C4-2B (cell line): ENCODE measurements around the gene PIGK.
A peak's percentile ranks its signal among the peaks of the same experiment; 100 is the strongest.

Experiments used
- H3K27ac ChIP-seq: fragments of 450-650 bp; 2 replicates; pipeline ENCODE4 v1.5.1; 2017
- CTCF ChIP-seq: fragments of 450-650 bp; conservative IDR thresholded peaks from 2 replicates; pipeline ENCODE4 v1.5.1; 2017; ENCODE audit warnings: mild to moderate bottlenecking
- ZFX ChIP-seq: fragments of 450-650 bp; IDR thresholded peaks from 2 replicates; pipeline ENCODE4 v1.6.1; 2017

The PIGK gene

GRCh38 chr1:77219166-77219887 lies at the start of gene PIGK:
PIGK (minus strand) TSS chr1:77219430; CDS start chr1:77219402, 28 bp downstream.
- TF ChIP-seq ZFX (no peak), CTCF (peak; percentile 11; the same call in 1 of the 2 replicates)
- peak within 1 kb of the TSS; percentile 82 for H3K27ac ChIP-seq

- TF ChIP-seq ZFX (no peak), CTCF (no peak)
- H3K27ac ChIP-seq = no peak overlapping the region
These were observed 47.8 kb upstream of the PIGK start for GRCh38 chr1:77267035-77267434.

GRCh38 chr1:77265180-77265579 lies 46.0 kb upstream of the PIGK start:
- peak overlapping the region; percentile 47; the same call in 1 of the 2 replicates for H3K27ac ChIP-seq

GRCh38 chr1:77263708-77264107 lies 44.5 kb upstream of the PIGK start:
- peak overlapping the region; percentile 52; the same call in 1 of the 2 replicates for H3K27ac ChIP-seq
- TF ChIP-seq ZFX (no peak), CTCF (no peak)

More at GRCh38 chr1:77265180-77265579, 46.0 kb upstream of the PIGK start:
- TF ChIP-seq CTCF (no peak), ZFX (no peak)

- no peak overlapping the region for H3K27ac ChIP-seq
- no peak for TF ChIP-seq CTCF
- TF ChIP-seq ZFX = no peak
These were observed 34.0 kb upstream of the PIGK start for GRCh38 chr1:77253211-77253610.

- no peak overlapping the region for H3K27ac ChIP-seq
- no peak for TF ChIP-seq ZFX
- TF ChIP-seq CTCF = no peak
These were observed 30.9 kb upstream of the PIGK start for GRCh38 chr1:77250126-77250525.

GRCh38 chr1:77245830-77246229 lies 26.6 kb upstream of the PIGK start:
- TF ChIP-seq CTCF = no peak
- H3K27ac ChIP-seq = no peak overlapping the region
